NCI-H1417 (cell line): Measurements from ENCODE around the gene FAM83G.
"Not testable (repeated sequence)": the region's sequence is repeated elsewhere in the genome, so short reads cannot be mapped to it uniquely, and the experiment has no call there.

ENCODE experiments used
- DNase-seq, 3 experiments: peaks; one replicate each; lab custom pipeline; 2025; lab: John Stamatoyannopoulos, UW

The FAM83G gene

GRCh38 chr17:19004421-19005136, at the start of gene FAM83G:
Gene FAM83G (minus strand): TSS chr17:19004764. CDS start chr17:19004041, 723 bp downstream.
- peak; percentile 32 to 46 (median 34) for DNase-seq

- not testable (repeated sequence) for DNase-seq
Observed at GRCh38 chr17:19048826-19049225, 44.3 kb upstream of the FAM83G start.

- DNase-seq = not testable (repeated sequence)
Observed at GRCh38 chr17:19047510-19047909, 42.9 kb upstream of the FAM83G start.

GRCh38 chr17:19046782-19047375, 42.3 kb upstream of the FAM83G start, which contains the start of gene GRAP:
Gene GRAP (minus strand): TSS chr17:19046957. CDS start chr17:19046926, 31 bp downstream.
- not testable (repeated sequence) for DNase-seq

GRCh38 chr17:19044643-19045042, 40.1 kb upstream of the FAM83G start:
- not testable (repeated sequence) for DNase-seq

GRCh38 chr17:19043032-19043431, 38.5 kb upstream of the FAM83G start:
- DNase-seq = not testable (repeated sequence)

GRCh38 chr17:19042369-19042768, 37.8 kb upstream of the FAM83G start:
- not testable (repeated sequence) for DNase-seq

- DNase-seq = not testable (repeated sequence)
Observed at GRCh38 chr17:19041871-19042270, 37.3 kb upstream of the FAM83G start.

- not testable (repeated sequence) for DNase-seq
Observed at GRCh38 chr17:19040350-19040749, 35.8 kb upstream of the FAM83G start.

- not testable (repeated sequence) for DNase-seq
Observed at GRCh38 chr17:19038730-19039129, 34.2 kb upstream of the FAM83G start.

- not testable (repeated sequence) for DNase-seq
Observed at GRCh38 chr17:19038007-19038406, 33.4 kb upstream of the FAM83G start.

- not testable (repeated sequence) for DNase-seq
Observed at GRCh38 chr17:19037547-19037946, 33.0 kb upstream of the FAM83G start.

GRCh38 chr17:19036186-19036585, 31.6 kb upstream of the FAM83G start:
- DNase-seq = not testable (repeated sequence)

- not testable (repeated sequence) for DNase-seq
Observed at GRCh38 chr17:19032377-19032988, 27.9 kb upstream of the FAM83G start.

- DNase-seq = not testable (repeated sequence)
Observed at GRCh38 chr17:19031729-19032128, 27.2 kb upstream of the FAM83G start.

- DNase-seq = not testable (repeated sequence)
Observed at GRCh38 chr17:19030771-19031449, 26.3 kb upstream of the FAM83G start.

GRCh38 chr17:19029740-19030139, 25.2 kb upstream of the FAM83G start:
- not testable (repeated sequence) for DNase-seq

GRCh38 chr17:19028671-19029070, 24.1 kb upstream of the FAM83G start:
- DNase-seq = not testable (repeated sequence)

- DNase-seq = no peak
Observed at GRCh38 chr17:19024101-19025078, 19.8 kb upstream of the FAM83G start.

GRCh38 chr17:19023209-19023999, 18.8 kb upstream of the FAM83G start:
- no peak for DNase-seq
